Uterus (tissue), 4 donors: ENCODE results near the gene OR5H15. TPM values are rescaled to one million over a fixed set of nuclear protein-coding genes. Genes with fewer than 3 reads are reported as not detected.

ENCODE experiments used
- DNase-seq, 2 donors: peaks; one replicate each; pipeline ENCODE4 v3.0.0-alpha.2; 2019 to 2020
- H3K27ac ChIP-seq, 2 donors: fragments of 200-600 bp; sonication (generic); 1 replicate in 1 of 2; 2 replicates in 1 of 2; pipeline ENCODE4 v1.5.1; 2016 to 2018
- H3K27me3 ChIP-seq, 2 donors: fragments of 200-600 bp; sonication (generic); one replicate each; pipeline ENCODE4 v1.5.1; 2018 to 2019; ENCODE audit warnings: control low read depth in 1 of 2
- H3K36me3 ChIP-seq, 2 donors: fragments of 200-600 bp; sonication (generic); one replicate each; pipeline ENCODE4 v1.5.1; 2019; ENCODE audit warnings: control low read depth in 1 of 2
- H3K4me1 ChIP-seq, 2 donors: fragments of 200-600 bp; sonication (generic); one replicate each; pipeline ENCODE4 v1.5.1; 2018 to 2019; ENCODE audit warnings: control low read depth in 1 of 2
- H3K4me3 ChIP-seq, 2 donors: fragments of 200-600 bp; sonication (generic); 1 replicate in 1 of 2; 2 replicates in 1 of 2; pipeline ENCODE4 v1.5.1; 2018 to 2019; ENCODE audit warnings: mild to moderate bottlenecking in 1 of 2
- H3K9me3 ChIP-seq, 2 donors: fragments of 200-600 bp; sonication (generic); one replicate each; pipeline ENCODE4 v1.5.1; 2019; ENCODE audit warnings: control low read depth in 1 of 2
- CTCF ChIP-seq, 4 experiments: fragments of 200-600 bp in 2 of 4; fragments of 450-650 bp in 2 of 4; sonication (generic) in 2 of 4; IDR thresholded peaks; one replicate each; pipeline ENCODE4 v1.5.1; 2016 to 2019; ENCODE audit warnings: antibody characterized with exemption in 4 of 4, mild to moderate bottlenecking in 2 of 4, moderate library complexity in 1 of 4
- POLR2A ChIP-seq, 2 donors: fragments of 450-650 bp; IDR thresholded peaks; one replicate each; pipeline ENCODE4 v1.6.1; 2016; ENCODE audit warnings: antibody characterized with exemption in 2 of 2, mild to moderate bottlenecking in 1 of 2, moderate library complexity in 1 of 2
- intact Hi-C: fragments of 100-400 bp; cut with DNase I; formaldehyde crosslinking; loops from one replicate; pipeline ENCODE4 v1.15.1; 2023; ENCODE audit warnings: low total_unique reads
- total RNA-seq, 4 donors: library from RNA; depleted of rRNA in 3 of 4; stranded (reverse); fragments of >200 nt in 3 of 4; gene quantifications; one replicate each; pipeline versions ENCODE4 v1.1.0 to v1.2.4, GENCODE V29; 2014 to 2023
- donor health status: DM: yes; HTN: yes; CAD: no.

OR5H15 gene
- total RNA-seq, 4 donors from 2014 or later = not detected

GRCh38 chr3:98199020-98199419 is 32.5 kb downstream of the OR5H15 start:
- no peaks in the 10 kb centered on the region for H3K27me3 ChIP-seq
- H3K9me3 ChIP-seq = no peaks in the 10 kb centered on the region
- no peak for DNase-seq
- TF ChIP-seq POLR2A (IDR thresholded peaks at IDR 0.05) (no peak), CTCF (IDR thresholded peaks at IDR 0.05) (no peak)
- no peak overlapping the region for H3K27ac ChIP-seq
- intact Hi-C loops = no loop called here
- H3K4me1 ChIP-seq = no peaks in the 10 kb centered on the region
- no peaks in the 10 kb centered on the region for H3K36me3 ChIP-seq
- no peak overlapping the region for H3K4me3 ChIP-seq

GRCh38 chr3:98209244-98209643 is 42.7 kb downstream of the OR5H15 start:
- no peaks in the 10 kb centered on the region for H3K27me3 ChIP-seq
- no peak overlapping the region for H3K27ac ChIP-seq
- DNase-seq = no peak
- TF ChIP-seq POLR2A (IDR thresholded peaks at IDR 0.05) (no peak), CTCF (IDR thresholded peaks at IDR 0.05) (no peak)
- no peaks in the 10 kb centered on the region for H3K9me3 ChIP-seq
- intact Hi-C loops = no loop called here
- H3K4me1 ChIP-seq = no peaks in the 10 kb centered on the region
- H3K36me3 ChIP-seq = no peaks in the 10 kb centered on the region
- no peak overlapping the region for H3K4me3 ChIP-seq

- no peak for DNase-seq
- TF ChIP-seq CTCF (IDR thresholded peaks at IDR 0.05) = no peak
- no peak for TF ChIP-seq POLR2A (IDR thresholded peaks at IDR 0.05)
- no peaks in the 10 kb centered on the region for H3K36me3 ChIP-seq
- no peaks in the 10 kb centered on the region for H3K27me3 ChIP-seq
- H3K4me3 ChIP-seq = no peak overlapping the region
- no peaks in the 10 kb centered on the region for H3K9me3 ChIP-seq
- intact Hi-C loops = no loop called here
- no peak overlapping the region for H3K27ac ChIP-seq
- H3K4me1 ChIP-seq = no peaks in the 10 kb centered on the region
These were observed 46.8 kb downstream of the OR5H15 start for GRCh38 chr3:98213276-98213675.

- no peak for DNase-seq
- intact Hi-C loops = no loop called here
- no peak for TF ChIP-seq CTCF (IDR thresholded peaks at IDR 0.05)
- no peak for TF ChIP-seq POLR2A (IDR thresholded peaks at IDR 0.05)
- Histone ChIP-seq H3K27me3 (no peaks in the 10 kb centered on the region), H3K4me1 (no peaks in the 10 kb centered on the region), H3K9me3 (no peaks in the 10 kb centered on the region), H3K4me3 (no peak overlapping the region), H3K36me3 (no peaks in the 10 kb centered on the region), H3K27ac (no peak overlapping the region)
These were observed 48.6 kb downstream of the OR5H15 start for GRCh38 chr3:98215051-98215450.

Other genes with a start within 250 kb of the OR5H15 start
- 10 to 100 TPM in 3 of 4 donors, 1 to 10 TPM in 1; 8.8 to 35.5 (median 22.1) TPM for gene RIOX2, start 194.3 kb upstream of the OR5H15 start, total RNA-seq
- gene GABRR3, start 131.4 kb upstream of the OR5H15 start, total RNA-seq = not detected
- gene OR5AC2, start 79.5 kb upstream of the OR5H15 start, total RNA-seq = not detected
- not detected for gene OR5H1, start 36.0 kb upstream of the OR5H15 start, total RNA-seq
- gene OR5H14, start 19.2 kb upstream of the OR5H15 start, total RNA-seq = not detected
- gene OR5H6, start 97.5 kb downstream of the OR5H15 start, total RNA-seq = not detected
- gene OR5H2, start 115.8 kb downstream of the OR5H15 start, total RNA-seq = not detected
- gene OR5K4, start 187.2 kb downstream of the OR5H15 start, total RNA-seq = not detected
- gene OR5K3, start 224.0 kb downstream of the OR5H15 start, total RNA-seq = not detected